NCI-H524 (cell line): ENCODE results near the gene GRK5.

Experiments used
- DNase-seq, 2 experiments: peaks; one replicate each; lab custom pipeline; 2025; lab: John Stamatoyannopoulos, UW

GRK5 gene

DNA sequence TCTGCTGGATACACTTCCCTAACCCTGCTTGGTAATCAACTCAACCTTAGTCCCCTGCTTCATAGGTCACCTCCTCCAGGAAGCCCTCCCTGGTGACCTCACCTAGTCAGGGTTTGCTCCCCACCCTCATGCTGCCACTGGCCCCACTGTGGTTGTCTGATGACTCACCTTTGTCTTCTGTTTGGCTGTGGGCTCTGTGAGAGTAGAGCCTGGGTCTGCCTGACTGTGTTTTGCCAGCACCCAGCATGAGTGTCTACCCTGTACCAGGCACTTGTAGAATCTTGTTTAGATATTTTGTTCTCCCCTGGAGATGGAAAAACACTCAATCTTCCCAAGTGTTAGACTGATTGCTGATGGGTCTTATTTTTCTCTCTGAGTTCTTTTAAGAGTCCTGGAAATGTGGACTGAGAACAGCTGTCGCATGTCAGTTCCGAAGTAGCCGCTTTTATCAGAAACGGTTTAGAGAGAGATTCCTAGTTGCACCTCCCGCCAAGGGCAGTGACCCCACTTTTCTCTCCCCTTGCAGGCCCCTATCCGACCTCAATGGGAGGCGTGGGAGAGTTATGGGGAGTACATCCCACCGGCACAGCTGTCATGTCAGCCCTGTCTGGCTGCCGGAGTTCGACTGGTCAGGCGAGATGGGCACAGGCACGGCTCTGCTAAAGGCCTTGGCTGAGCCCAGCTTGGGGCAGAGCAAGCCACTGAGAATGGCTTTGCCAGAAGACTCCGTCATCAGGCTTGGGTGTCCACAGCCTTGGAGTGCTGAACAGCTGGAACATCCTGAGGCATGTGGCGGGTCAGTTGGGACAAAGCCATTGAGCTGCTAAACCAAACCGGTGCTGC, 134.3 kb downstream of the GRK5 start:
- DNase-seq, result no peak

- DNase-seq, result peak in 1 of 2 experiments; percentile 65
These were observed 135.0 kb downstream of the GRK5 start for GRCh38 chr10:119342335-119342734.

DNA sequence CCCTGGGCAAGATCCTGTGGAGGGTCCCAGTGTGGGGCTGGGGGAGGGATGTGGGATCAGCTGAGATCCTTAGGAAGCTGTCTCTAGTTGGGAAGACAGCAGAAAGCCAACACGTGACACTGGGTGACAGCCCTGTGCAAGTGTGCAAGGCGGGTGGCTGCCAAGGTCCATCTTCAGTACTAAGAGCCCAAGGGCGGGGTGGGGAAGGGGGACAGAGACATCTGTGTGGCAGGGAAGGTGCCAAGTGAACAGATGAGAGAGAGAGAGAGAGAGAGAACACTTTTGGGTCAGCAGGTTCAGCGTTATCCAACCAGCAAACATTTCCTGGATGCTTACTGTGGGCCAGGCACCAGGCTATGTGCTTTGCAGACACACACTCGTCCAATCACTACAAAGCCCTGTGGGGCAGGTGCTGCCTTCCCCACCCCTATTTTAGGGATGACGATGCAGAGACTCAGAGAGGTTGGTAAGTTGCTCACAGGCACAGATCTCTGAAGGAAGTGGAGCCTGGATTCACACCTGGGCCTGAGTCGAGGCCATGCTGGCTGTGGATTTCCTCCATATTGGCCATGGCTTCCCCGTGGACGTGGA, 135.7 kb downstream of the GRK5 start:
- peak; percentile 86 to 89 for DNase-seq

- DNase-seq, result peak; percentile 82 to 87
These were observed 137.0 kb downstream of the GRK5 start for GRCh38 chr10:119344381-119344780.

- peak; percentile 41 to 57 for DNase-seq
These were observed 138.9 kb downstream of the GRK5 start for GRCh38 chr10:119346095-119346832.

GRCh38 chr10:119347181-119347974, 140.0 kb downstream of the GRK5 start:
- DNase-seq, result no peak

GRCh38 chr10:119348106-119348505, 140.7 kb downstream of the GRK5 start:
- DNase-seq, result no peak

DNA sequence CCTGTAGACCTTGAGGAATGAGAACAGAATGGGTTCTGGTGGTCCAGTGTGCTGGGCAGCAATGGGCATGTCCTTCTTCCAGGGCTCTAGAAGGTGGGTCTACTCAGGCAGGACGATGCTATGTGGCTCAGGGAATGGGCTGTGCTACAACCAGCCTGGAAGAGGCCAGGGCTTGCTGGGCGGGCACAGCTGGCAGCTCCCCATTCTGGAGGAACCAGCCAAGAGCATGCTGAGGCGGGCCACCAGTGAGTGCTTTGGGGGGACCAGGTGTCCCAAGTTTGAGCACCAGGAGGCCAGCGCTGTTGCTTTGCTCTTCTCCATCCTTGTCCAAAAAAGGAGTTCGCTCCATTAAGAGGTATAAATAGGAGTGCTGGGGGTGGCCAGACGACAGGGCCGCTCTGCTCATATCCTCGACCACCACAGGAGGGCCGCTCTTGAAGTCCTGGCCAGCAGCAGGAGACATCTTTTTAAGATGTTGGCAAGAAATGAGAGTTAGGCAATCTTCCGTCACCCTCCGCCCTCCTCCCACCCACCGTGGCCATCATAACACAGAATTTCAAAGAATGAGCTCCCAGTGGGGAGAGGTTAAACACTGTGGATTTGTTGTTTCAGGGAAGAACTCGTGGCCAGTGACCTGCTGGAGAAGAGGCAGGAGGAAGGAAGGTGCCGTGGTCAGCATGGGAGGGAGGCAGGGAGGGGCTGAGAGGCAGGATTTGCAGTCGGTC, 141.3 kb downstream of the GRK5 start:
- DNase-seq, result no peak

DNA sequence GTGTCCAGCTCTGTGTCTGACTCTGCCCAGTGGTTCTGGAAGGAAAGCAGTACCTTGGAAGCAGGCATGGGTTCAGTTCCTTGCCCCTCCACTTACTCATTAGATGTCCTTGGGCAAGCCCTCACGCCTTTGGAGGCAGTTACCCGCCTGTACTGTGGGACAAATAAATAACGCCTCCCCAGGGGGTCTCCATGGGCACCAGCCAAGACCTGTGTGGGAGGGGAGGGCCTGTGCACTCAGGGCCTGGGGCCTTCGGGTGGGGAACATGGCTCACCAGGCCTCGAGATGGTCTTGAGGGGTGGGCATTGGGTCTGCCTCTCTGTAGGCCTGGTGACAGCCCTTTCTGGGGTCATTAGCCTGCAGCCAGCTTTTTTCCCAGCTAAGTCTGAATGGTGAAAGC, 142.0 kb downstream of the GRK5 start:
- DNase-seq, result no peak

- DNase-seq, result no peak
These were observed 142.6 kb downstream of the GRK5 start for GRCh38 chr10:119349937-119350501.

DNA sequence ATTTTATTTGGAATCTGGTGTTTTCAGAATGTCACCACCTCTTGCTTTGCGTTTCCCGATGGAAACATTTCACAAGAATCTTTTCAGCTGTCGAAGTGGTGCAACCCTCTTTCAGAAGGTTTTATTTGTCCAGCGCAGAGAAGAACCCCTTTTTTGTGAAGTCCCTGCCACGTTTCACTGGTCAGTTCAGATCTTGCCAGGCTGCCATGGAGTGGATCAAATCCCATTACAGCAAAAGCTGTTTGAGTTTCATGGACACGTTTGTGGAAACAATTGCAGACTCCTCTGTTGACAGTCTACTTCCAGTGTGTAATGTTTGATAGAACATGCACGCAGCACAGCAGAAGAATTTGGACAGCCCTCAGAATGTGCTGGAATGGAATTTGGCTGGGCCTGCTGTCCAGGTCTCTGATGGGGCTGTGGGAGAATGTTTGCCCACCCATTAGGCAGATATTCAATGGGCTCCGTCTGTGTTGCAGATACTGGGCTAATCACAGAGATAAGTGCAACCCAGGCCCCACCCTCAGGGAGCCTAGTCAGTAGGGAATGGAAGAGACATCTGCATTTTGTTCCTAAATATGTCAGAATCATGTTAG, 143.2 kb downstream of the GRK5 start:
- no peak for DNase-seq

- no peak for DNase-seq
These were observed 143.8 kb downstream of the GRK5 start for GRCh38 chr10:119351189-119351588.

- DNase-seq, result no peak
These were observed 144.7 kb downstream of the GRK5 start for GRCh38 chr10:119352042-119352441.

DNA sequence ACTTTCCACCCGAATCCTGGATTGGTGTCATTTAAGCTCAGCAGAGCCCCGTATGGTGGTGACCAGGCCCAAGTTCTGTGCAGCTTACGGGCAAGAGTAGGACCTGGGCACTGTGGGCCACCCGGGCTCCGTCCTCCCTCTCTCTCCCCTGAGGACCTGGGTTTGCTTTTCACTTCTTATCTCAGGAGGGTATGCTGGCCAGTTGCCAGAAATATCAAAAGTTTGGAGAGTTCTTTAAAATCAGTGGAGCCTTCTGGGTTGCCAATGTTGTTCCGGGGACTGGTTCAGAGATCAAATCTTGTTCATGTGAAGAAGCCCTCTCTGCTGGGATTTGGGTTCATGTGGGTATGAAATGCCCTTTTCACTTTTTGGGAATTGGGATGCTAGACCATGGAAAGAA, 145.4 kb downstream of the GRK5 start:
- no peak for DNase-seq

DNA sequence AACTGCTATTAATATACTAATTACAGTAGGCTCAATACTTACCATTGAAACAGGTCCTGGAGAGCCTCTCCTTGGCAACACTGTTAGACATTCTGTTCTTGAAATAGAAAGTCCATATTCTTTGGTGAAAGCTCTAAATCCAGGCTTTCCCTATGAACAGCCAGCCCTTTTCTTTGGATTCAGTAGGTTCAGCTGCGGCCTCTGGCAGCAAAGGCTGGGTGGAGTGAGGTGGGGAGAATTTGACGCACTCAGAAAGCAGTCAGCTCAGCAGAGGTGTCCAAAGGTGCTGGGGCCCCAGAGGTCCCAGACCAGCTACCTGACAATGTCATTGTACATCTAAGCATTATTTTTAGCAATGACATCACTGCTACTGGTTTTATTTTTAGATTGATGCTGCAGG, 146.1 kb downstream of the GRK5 start:
- DNase-seq, result no peak

- DNase-seq, result no peak
These were observed 148.6 kb downstream of the GRK5 start for GRCh38 chr10:119355930-119356329.

GRCh38 chr10:119357412-119358151, 150.2 kb downstream of the GRK5 start:
- DNase-seq, result no peak

DNA sequence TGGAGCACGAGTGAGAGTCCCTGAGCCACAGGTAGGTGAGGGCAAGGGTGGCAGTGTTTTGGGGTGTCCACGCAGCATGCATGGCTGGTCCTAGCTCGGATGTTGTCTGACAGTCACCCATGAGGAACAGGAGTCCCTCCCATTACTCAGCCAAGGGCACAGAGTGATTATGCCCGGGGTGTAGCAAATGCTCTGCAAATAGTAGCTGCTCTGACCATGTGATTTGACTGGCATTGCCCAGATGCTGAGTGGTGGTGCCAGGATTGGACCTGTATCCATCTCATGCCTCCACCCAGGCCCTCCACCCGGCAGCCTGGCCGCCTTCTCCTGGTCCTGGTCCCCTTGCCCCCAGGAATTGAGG, 150.8 kb downstream of the GRK5 start:
- no peak for DNase-seq

DNA sequence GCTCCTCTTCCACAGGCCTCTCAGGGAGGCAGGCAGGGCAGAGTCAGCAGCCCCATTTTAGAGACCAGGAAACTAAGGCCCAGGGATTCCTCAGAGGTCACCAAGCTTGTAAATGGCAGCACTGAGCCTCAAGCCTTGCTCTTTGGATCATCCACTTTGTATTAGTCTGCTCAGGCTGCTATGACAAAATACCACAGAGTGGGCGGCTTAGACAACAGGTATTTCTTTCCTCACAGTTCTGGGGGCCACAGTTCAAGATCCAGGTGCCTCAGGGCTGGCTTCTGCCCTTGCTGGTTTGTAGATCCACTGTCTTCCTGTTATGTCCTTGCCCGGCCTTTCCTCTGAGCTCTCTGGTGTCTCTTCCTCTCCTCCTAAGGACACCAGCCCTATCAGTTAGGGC, 151.2 kb downstream of the GRK5 start:
- no peak for DNase-seq

GRCh38 chr10:119359025-119359424, 151.7 kb downstream of the GRK5 start:
- DNase-seq, result no peak
